Effector CD4-positive, alpha-beta T cell (primary cell): Measurements from ENCODE around the gene CABLES2.

Experiments used
- DNase-seq: peaks from one replicate; pipeline ENCODE4 v3.0.0-alpha.2; 2020

CABLES2 gene

DNA sequence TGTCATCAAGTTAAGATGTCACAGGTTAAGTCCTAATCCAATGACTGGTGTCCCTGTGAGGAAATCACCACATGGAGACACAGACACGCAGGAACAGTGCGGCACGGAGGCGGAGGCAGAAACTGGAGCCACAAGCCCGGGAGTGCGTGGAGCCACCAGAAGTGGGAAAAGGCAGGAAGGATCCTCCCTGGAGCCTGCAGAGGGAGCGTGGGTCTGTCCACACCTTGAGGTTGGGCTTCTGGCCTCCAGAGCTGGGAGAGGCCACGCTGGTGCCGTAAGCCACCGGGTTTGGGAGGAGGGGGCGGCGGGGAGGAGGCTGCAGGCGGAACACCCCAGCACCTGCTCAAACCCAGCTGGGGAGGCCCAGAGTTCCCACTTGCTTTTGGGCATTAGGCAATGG is 3.8 kb downstream of the CABLES2 start:
- DNase-seq, result no peak

DNA sequence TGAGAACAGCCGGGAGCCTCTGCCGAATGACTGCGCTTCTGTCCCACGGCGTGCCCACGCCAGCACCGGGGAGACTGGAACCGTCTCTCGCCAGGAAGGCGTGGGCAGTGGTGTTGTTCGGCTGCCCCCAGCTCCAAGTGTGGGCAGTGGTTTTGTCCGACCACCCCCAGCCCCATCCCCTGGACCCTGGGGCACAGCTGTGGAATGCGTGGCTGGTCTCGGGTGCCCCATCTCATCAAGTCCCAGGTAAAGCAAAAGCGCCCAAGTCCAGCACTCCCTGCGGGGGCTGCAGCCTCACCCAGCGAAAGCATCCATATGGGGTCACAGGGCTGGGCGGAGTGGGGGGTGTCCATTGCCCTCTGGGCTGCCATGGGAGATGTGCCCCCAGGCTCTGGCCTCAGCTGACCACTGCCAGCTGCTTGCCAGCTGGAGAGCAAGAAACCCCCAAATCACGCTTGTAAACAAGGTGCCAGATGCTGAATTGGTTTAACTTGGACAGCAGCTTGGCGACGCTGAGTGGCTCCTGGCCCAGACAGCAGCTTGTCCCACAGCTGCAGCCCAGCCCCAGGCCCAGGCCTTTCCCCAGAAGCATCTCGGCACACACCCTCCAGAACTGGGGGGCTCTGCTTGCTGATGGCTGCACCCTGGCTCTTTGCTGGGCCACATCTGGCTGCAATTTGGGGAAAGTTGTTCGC is 4.5 kb downstream of the CABLES2 start:
- no peak for DNase-seq

DNA sequence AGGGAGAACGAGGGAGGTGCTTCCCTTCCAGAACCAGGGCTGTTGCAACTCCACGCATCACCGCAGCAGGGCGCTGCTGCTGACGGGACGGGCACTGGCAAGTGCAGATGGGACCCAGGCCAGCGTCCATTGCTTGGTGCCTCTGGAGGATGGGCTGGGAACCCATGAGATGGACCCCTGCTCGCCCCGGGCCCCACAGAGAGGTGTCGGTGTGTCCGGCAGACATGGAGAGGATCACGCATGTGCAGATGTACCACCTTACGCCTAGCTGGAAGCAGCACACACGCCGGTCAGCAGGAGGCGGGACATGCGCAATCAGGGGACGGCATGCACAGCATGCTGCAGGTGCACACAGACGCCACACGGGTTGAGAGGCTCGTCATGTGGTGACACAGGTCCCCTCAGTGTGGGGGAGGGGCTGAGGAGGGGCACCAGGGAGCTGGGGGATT is 5.7 kb downstream of the CABLES2 start:
- DNase-seq, result no peak

DNA sequence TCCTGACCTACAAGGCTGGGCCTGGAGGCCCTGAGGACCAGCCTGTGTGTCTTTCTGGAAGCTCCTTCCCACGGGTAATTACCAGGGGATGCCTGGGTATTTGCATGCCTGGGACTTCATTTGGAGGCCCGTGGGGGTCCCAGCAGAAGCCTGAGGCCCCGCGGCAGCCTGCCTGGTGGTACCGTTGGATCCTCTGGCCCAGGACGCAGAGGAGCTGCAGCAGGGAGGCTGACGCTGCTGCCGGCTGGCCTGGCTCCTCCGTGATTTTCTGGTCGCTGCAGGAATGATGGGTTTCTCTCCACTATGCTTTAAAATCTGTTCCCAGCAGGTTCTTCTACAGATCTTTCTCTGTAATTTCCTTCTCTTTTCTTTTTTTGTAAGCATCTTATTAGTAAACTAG is 6.5 kb downstream of the CABLES2 start:
- no peak for DNase-seq

DNA sequence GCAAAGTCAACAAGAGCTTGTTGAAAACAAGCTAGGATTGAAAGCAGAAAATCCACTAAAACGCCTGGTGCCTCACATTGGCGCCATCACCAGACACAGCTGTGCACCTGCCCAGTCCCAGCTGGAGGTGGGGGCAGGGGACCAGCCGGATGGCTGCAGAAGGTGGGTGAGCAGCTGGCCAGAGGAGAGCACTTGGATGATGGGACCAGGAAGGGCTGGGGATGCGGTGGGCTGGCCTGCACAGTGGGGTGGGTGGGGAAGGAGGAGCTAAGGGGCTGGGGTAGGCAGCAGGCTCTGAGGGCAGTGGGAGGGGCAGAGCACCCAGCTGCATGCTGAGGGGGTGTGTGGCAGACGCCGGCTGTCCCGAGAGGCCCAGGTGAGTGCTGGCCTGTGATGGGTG is 7.1 kb downstream of the CABLES2 start:
- no peak for DNase-seq

DNA sequence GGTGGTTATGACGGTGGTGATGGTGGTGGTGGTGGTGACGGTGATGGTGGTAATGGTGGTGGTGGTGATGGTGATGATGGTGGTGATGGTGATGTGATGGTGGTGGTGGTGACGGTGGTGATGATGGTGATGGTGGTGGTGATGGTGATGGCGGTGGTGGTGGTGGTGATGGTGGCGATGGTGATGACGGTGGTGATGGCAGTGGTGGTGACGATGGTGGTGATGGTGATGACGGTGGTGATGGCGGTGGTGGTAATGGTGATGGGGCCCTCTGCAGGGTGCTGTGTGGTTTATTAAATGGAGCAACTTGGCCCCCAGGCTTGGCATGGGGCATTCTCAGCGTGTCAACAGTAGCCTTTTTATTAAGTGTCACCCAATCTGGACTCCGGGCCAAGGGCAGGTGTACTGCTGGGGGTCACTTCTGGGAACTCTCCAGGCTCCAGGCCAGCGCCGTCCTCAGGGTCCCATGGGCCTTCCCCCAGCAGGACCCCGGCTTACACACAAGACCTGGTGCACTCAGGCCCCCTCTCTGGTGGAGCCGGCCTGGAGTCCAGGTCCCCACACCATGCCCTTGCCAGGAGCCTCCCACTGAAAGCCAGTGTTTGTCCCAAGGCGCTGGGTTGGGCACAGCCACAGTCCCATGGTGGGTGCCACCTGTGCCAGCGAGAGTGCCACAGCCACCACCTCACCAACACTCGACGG is 8.8 kb downstream of the CABLES2 start:
- DNase-seq, result no peak

DNA sequence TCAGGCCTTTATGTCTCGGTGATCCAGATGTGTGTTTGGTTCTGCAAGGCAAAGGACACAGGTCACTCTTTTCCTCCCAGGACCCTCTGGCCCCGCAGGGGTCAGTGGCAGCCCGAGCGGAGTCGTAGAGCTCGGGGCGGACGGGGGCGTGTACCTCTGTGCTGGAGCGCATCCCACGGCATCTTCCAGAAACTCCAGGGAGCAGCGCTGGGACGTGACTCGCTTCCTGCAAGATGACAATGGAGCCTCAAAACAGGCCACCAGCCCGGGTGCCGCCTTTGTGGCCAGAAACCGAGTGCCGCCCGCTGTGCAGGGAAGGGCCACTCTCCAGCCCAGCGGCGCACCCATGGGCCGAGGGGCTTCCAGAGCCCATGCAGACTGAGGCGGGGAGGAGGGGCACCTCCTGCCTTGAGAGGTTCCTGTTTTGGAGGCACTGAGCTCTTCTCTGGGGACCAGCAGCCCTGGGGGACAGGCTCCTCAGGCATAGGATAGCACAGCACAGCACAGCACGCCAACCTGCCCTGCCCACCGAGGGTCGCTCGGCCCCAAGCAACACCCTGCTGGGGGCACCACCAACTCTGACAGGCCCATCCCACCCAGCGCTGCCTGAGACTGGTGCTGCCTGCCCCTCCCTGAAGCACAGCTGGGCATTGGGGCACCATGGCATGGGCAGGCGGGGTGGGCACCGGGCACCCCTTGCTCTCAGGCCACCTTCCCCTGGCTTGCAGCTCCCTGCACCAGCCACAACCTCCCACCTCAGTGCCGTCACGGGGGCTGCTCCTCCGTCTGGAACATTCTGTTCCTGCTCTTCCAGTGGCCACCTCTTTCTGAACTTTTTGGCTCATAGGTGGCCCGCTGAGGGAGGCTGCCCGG is 10.5 kb downstream of the CABLES2 start:
- no peak for DNase-seq

DNA sequence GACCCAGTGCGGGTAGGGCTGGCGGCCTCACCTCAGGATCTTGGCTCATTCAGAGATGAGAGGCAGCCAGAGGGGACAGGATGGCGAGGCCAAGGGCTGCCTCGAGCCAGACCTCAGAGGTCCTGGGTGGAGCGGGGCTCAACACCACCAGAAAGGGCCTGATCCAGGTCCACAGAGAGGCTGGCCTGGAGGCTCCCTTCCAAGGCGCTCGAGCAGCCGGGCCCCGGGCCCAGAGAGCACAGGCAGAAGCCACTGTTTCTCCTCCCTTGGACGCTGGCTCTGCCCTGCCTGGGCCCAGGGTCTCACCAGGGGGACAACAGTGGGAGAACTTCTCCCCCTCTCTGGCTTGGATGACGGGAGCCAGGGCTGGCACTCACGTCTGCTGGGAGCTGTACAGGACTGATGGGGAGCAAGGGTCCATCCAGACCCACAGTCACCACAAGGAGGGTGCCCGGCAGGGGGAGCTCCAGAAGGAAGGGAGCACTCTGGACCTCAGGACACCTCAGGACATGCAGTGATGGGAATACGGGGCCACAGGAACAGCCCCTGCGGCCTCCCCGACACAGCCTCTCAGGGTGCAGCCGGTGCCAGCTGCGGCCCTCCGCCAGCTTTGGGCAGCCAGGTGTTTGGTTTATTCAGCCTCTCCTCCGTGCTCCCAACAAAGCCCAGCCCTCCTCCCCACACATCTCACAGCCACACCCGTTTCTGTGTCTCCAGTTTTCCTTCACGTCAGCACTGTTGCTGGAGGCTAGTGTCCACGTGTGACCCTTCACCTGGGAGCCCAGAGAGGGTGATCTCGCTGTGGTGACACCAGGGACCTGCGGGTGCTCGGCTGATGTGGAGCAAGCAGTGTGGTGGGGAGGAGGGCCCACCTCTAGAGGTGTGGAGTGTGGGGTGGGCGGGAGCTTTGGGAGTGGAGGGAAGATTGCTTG is 11.5 kb downstream of the CABLES2 start:
- no peak for DNase-seq

DNA sequence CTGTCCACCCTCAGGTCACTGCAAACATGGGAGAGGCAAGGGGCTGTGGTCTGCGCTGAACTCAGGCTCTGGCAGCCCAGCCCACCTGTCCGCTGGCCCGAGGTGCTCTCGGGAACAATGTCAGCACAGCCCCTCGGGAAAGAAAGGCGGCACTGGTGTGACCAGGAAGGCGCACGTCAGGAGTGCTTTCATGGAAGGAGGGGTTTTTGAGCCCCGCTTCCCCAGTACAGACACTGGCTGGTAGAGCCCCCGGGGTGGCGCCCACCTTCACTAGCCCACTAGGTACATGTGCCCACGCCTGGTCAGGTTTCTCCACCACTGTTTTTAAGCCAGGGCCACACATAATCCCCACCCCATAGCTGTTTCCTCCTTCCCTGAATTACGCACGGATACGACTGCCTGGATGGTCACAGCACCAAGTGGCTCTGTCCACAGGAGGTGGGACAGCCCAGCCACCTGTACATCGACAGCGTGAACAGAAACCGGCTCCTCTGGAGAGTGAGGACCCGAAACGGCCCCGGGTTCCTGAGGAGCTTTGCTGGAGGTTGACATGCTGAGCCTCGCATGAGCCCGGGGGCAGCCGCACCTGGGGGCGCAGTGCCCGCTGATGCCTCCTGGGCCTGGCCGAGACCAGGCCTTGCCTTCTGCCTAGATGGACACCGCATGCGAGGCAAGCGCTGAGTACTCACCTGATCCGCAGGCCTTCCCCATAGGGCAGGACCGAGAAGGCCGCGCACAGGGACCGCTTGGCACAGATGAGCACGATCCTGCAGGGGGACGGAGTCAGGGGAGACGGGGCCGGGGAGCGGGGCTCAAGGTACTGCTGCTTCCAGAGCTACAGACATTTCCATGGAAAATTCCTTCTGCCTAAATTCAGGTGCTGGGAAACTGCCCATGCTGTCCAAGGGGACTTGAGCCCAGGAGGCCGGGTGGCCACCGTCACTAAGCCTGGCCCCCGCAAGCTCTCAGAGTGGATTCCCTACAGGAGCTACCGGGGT is 12.5 kb downstream of the CABLES2 start:
- DNase-seq, result no peak

DNA sequence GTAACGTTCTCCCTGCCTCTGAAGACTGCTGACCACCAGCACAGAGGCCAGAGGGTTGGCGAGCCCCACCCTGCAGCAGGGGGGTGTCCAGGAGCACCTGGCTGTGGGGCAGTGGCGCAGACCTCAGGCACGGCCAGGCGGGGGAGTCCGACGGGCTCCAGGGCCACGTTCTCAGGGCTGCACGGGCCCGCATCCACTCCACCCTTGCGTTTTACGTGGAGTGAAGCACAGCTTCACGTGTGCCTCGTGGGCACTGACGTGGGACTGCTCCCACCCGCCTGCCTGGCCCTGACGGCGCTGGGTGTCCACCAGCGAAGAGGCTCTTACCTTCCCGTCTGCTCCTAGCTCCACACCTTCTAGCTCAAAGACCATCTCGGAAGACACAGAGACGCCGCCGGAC is 13.3 kb downstream of the CABLES2 start:
- DNase-seq, result no peak

DNA sequence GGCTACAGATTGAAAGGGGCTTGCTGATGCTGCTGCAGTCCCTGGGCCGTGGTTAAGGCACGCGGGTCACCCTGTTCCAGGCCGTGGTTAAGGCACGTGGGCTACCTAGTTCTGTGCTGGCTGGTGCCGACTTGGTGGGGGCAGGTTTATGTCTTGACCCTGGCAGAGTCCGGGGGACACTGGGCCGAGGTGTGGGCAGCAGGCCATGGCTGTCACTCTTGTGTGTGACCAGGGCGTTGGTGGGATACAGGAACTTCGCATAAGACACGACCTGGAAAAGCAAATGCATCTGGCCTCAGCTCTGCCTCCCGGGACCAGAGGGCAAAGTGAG is 13.8 kb downstream of the CABLES2 start:
- DNase-seq, result no peak

DNA sequence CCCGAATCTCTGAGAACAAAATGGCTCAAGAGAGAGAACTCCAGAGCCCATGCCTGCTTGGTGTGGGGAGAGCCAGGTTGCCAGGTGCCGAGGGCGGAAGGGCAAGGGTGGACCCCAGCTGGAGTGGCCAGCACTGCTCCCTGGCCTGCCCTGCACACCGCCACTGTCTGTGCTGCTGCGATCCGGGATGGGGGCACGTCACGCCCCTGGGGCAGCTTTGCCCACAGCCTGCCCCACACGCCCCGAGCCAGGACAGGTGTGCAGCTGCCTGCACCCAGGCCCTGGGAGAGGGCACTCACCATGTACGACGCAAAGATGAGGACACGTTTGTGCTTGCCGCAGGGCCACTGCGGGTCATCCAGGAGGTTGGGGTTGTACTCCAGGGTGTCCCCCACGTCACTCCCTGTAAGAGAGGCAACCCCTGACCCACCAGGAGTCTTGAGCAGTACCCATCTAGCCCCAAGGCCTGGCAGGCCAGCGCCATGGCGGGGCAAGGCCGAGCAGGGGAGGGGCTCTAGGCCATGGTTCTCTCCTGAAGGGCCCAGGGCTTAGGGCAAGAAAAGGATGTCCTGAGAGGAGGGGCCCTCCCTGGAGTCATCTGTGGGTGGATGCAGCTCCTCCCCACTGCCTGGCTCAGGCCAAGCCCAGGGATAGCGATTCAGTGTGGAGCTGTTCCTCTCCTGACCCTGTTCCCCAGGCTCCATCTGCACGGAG is 14.3 kb downstream of the CABLES2 start:
- no peak for DNase-seq

DNA sequence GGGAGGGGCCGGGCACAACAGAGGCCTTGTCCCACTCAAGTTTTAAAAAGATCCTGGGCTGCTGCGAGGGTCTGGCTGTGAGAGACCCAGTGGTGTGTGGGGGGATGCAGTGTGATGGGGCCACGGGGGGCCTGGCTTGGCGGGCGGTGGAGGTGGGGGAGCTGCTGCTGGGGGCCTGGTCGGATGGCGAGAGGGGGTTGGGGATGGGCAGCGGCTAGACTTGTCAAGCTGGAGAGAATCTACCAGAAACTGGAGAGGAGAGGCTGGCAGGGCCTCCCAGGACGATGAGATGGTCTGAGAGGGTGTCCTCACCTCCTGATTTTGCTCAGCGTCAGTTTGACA is 15.0 kb downstream of the CABLES2 start:
- DNase-seq, result no peak

DNA sequence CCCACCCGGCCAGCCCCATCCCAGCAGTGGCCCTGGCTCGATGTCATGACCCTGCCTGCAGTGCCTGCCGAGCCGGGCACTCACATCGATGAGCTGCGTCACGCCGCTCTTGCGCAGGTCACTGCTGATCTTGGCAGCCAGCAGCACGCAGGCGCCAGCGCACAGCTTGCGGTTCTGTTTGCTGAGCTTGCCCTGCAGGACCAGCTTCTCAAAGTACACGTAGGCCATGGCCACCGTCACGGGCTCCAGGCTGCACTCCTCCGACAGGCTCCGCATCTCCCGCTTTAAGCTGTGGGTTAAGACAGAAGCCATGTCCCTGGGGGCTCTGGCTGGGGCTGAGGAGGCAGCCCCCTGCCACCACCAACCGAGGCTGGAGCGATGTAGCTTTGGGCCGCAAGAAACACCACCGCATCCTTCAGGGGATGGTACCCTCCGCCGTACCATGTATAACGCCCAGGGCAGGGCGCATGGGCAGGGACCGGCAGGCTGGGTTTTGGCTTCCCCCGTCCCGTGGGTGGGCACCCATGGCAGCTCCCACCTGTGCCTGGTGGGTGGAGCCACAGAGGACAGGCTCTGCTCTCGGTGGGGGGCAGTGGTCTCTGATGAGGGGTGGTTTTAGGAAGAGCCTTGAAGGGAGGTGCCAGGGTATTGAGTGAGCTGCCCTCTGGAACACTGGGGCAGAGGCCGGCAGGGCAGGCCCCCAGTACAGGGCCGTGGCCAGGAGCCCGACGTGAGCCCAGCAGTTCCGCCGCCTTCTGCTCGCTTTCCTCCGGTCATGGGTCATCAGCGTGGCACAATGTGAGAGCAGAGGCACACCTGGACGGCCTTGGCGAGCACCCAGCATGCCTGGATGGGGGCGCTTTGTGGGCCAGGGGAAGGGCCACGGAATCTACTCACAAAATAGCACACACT is 15.7 kb downstream of the CABLES2 start:
- DNase-seq, result no peak

DNA sequence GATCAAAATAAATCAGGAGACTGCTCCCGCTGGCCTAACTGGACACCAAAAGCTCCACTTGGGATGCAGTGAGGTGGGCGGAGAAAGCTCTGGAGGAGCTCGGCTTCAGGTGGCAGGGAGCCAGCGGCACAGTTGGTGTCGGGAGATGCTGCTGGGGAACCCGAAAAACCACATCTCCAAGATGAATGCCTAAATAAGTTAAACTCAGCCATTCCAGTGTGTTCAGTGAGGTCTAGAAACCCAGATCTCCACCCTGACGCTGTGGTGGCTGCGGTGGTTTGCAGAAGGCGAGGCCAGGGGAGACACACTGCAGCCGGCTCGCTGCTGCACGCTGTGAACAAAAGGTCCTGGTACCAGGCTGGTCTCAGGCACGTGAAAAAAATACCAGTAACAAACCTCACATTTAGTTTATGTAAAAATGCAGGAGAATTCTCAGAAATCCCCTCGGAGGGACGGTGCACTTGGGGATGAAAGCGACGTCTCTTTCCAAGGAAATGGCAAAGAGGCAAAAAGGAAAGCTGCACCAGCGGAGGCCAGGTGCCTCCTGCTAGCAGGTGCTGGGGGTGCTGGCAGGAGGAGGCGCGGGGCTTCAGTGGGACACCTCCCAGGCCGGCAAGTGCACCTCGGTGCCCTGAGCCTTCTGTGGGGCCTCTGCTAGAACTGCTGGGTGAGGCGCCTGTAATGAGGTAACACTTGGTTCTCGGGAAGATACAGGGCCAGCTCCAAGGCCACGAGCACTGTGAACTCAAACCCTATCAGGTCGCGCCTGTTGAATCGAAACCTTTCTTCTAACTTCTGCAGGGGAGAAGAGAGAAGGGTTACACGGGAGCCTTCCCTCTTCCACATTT is 16.5 kb downstream of the CABLES2 start:
- DNase-seq, result no peak

DNA sequence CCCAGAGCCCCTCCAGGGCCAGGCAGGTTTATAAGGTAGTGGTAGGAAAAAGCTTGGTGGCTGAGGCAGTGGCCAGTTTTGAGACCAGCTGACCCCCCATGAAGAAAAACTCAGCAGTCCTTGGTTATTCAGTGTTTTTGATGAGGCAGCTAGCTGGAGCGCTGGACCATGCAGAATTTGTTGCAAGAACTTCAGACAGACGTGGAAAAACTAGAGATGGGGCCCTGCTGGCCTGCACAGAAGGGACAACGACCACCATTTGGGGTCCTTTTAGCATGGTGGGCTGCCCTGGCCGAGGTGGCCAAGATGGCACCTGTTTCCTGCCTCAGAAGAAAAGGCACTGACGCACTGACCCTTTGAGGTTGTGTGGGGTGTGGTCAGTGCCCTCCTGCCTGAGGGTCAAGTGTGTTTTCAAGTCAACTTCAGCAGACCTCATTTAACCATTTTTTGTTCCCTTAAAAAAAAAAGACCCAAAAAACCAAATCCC is 17.4 kb downstream of the CABLES2 start:
- no peak for DNase-seq

DNA sequence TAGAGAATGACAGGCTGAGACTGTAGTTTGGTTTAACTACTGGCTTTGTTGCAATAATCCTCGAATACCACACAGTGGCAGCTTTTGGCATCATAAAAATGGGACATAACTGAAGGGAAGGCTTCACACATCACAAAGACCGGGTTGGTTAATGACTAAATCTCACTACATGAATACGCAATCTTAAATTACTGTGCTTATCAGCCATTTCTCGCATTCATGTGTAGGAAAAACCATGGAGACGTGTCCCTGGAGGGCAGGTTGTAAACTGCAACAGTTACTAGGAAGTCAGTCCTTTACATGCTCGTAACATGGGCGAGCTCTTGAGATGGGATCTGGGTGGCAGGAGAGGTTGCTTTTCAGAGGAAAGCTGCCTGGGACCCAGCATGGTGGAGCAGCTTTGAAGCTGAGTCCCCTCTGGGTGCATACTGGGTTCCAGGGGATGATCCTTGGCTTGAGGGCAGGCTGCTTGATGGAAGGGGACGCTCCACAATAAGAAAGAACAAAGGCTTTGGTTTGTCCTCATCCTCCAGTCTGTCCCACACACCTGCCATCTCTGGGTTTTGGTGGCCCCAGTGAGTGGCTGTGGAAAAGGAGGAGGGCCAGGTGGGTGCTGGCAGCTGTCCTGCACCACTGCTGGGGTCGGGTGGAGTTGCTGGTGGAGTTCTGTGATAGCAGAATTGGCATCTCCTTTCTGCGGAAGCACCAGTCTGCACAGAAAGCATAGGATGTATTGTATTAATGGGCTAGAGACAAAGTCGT is 18.1 kb downstream of the CABLES2 start:
- DNase-seq, result no peak
